Trophoblast cell (in vitro differentiated cells and primary cell): ENCODE measurements around the gene NOSIP.

Experiments used
- DNase-seq, 2 donors: peaks; one replicate each; pipeline ENCODE4 v3.0.0-alpha.2; 2016
- H2AFZ ChIP-seq: 2 replicates; pipeline ENCODE4 v1.6.1; 2013; ENCODE audit warnings: low read length, moderate library complexity, mild to moderate bottlenecking; ENCODE audit not compliant: insufficient read depth, poor library complexity
- H2AK5ac ChIP-seq: 2 replicates; pipeline ENCODE4 v1.6.1; 2013; ENCODE audit warnings: mild to moderate bottlenecking, low read length
- H2BK120ac ChIP-seq: 2 replicates; pipeline ENCODE4 v1.6.1; 2013; ENCODE audit warnings: low read length, mild to moderate bottlenecking, moderate library complexity; ENCODE audit not compliant: insufficient read depth, poor library complexity
- H2BK12ac ChIP-seq: 2 replicates; pipeline ENCODE4 v1.6.1; 2013; ENCODE audit warnings: mild to moderate bottlenecking, low read length, moderate library complexity
- H2BK5ac ChIP-seq: 2 replicates; pipeline ENCODE4 v1.6.1; 2013; ENCODE audit warnings: low read length, low read depth, moderate library complexity, mild to moderate bottlenecking; ENCODE audit not compliant: poor library complexity
- H3K14ac ChIP-seq: 2 replicates; pipeline ENCODE4 v1.6.1; 2013; ENCODE audit warnings: mild to moderate bottlenecking, low read length
- H3K18ac ChIP-seq: 2 replicates; pipeline ENCODE4 v1.6.1; 2013; ENCODE audit warnings: mild to moderate bottlenecking, low read length
- H3K23ac ChIP-seq: 2 replicates; pipeline ENCODE4 v1.6.1; 2013; ENCODE audit warnings: low read length
- H3K27ac ChIP-seq: 2 replicates; pipeline ENCODE4 v1.5.1; 2013; ENCODE audit warnings: low read depth, mild to moderate bottlenecking, inconsistent platforms, low read length, moderate library complexity
- H3K27me3 ChIP-seq: 2 replicates; pipeline ENCODE4 v1.6.1; 2013; ENCODE audit warnings: inconsistent platforms, mild to moderate bottlenecking, low read length, moderate library complexity; ENCODE audit not compliant: insufficient read depth
- H3K36me3 ChIP-seq, 2 experiments: 1 replicate in 1 of 2; 2 replicates in 1 of 2; pipeline ENCODE4 v1.6.1; 2013; ENCODE audit warnings: low read length in 2 of 2, mild to moderate bottlenecking in 2 of 2, moderate library complexity in 1 of 2; ENCODE audit not compliant: insufficient read depth in 2 of 2, control insufficient read depth in 1 of 2
- H3K4ac ChIP-seq: 2 replicates; pipeline ENCODE4 v1.6.1; 2013; ENCODE audit warnings: low read depth, mild to moderate bottlenecking, low read length, moderate library complexity
- H3K4me1 ChIP-seq, 2 experiments: 1 replicate in 1 of 2; 2 replicates in 1 of 2; pipeline ENCODE4 v1.6.1; 2013; ENCODE audit warnings: low read length in 2 of 2, mild to moderate bottlenecking in 2 of 2, moderate library complexity in 1 of 2; ENCODE audit not compliant: insufficient read depth in 2 of 2, control insufficient read depth in 1 of 2
- H3K4me2 ChIP-seq: 2 replicates; pipeline ENCODE4 v1.6.1; 2013; ENCODE audit warnings: inconsistent platforms, mild to moderate bottlenecking, low read length, moderate library complexity
- H3K4me3 ChIP-seq: 2 replicates; pipeline ENCODE4 v1.5.1; 2013; ENCODE audit warnings: mild to moderate bottlenecking, low read depth, low read length, inconsistent platforms
- H3K79me1 ChIP-seq: one replicate; pipeline ENCODE4 v1.6.1; 2013; ENCODE audit warnings: low read length
- H3K79me2 ChIP-seq: 2 replicates; pipeline ENCODE4 v1.6.1; 2013; ENCODE audit warnings: low read length, mild to moderate bottlenecking; ENCODE audit not compliant: control insufficient read depth, insufficient read depth, poor library complexity
- H3K9ac ChIP-seq: 2 replicates; pipeline ENCODE4 v1.6.1; 2013; ENCODE audit warnings: mild to moderate bottlenecking, low read length
- H3K9me3 ChIP-seq: 2 replicates; pipeline ENCODE4 v1.6.1; 2013; ENCODE audit warnings: low read depth, mild to moderate bottlenecking, control low read depth, inconsistent platforms, low read length; ENCODE audit not compliant: insufficient read depth
- H4K12ac ChIP-seq: 2 replicates; pipeline ENCODE4 v1.6.1; 2013; ENCODE audit warnings: low read depth, mild to moderate bottlenecking, low read length, moderate library complexity
- H4K8ac ChIP-seq: 2 replicates; pipeline ENCODE4 v1.6.1; 2013; ENCODE audit warnings: low read depth, mild to moderate bottlenecking, low read length, moderate library complexity
- H4K91ac ChIP-seq: one replicate; pipeline ENCODE4 v1.6.1; 2013; ENCODE audit warnings: low read depth, mild to moderate bottlenecking, low read length, moderate library complexity
- WGBS: extraction: QIAGEN DNeasy Blood & Tissue Kit; methylation state at CpG from one replicate; pipeline ENCODE4 v1.1.7; 2013; ENCODE audit warnings: missing lambda C conversion rate; ENCODE audit not compliant: insufficient read length, insufficient coverage; ENCODE audit errors: extremely low coverage; 5-methylcytosine and 5-hydroxymethylcytosine counted together

The NOSIP gene

DNA sequence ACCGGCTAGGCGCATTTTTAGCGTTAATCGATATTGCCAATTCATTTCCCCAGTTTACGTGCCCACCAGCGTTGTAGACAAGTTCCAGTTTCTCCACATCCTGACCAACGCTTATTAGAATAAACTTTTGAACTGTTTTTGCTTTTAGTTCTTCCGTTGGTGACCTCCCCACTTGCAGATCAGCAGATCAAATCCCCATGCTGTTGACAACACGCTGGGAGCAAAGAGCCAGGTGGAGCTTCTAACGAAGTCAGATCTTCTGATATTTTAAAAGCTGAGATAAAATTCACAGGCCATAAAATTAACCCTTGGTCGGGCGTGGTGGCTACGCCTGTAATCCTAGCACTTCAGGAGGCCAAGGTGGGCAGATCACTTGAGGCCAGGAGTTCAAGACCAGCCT, 31.3 kb downstream of the NOSIP start:
- Histone ChIP-seq H2AK5ac (no peak overlapping the region), H3K79me1 (no peaks in the 10 kb centered on the region), H4K8ac (no peak overlapping the region), H3K4ac (no peak overlapping the region), H3K27me3 (no peaks in the 10 kb centered on the region), H3K18ac (no peak overlapping the region), H3K23ac (no peak overlapping the region), H3K9me3 (no peaks in the 10 kb centered on the region), H3K4me1 (no peaks in the 10 kb centered on the region), H2BK12ac (no peak overlapping the region), H3K9ac (no peak overlapping the region), H4K12ac (no peak overlapping the region), H3K36me3 (peaks cover 2 to 3% of the 10 kb centered on the region in 2 experiments), H3K4me3 (no peak overlapping the region), H3K79me2 (no peaks in the 10 kb centered on the region), H3K4me2 (no peak overlapping the region), H2BK5ac (no peak overlapping the region), H4K91ac (no peak overlapping the region), H2BK120ac (no peak overlapping the region), H2AFZ (no peak overlapping the region), H3K14ac (no peak overlapping the region), H3K27ac (no peak overlapping the region)
- WGBS: no CpG with 5 or more reads among the region's 13 CpGs
- DNase-seq: no peak

DNA sequence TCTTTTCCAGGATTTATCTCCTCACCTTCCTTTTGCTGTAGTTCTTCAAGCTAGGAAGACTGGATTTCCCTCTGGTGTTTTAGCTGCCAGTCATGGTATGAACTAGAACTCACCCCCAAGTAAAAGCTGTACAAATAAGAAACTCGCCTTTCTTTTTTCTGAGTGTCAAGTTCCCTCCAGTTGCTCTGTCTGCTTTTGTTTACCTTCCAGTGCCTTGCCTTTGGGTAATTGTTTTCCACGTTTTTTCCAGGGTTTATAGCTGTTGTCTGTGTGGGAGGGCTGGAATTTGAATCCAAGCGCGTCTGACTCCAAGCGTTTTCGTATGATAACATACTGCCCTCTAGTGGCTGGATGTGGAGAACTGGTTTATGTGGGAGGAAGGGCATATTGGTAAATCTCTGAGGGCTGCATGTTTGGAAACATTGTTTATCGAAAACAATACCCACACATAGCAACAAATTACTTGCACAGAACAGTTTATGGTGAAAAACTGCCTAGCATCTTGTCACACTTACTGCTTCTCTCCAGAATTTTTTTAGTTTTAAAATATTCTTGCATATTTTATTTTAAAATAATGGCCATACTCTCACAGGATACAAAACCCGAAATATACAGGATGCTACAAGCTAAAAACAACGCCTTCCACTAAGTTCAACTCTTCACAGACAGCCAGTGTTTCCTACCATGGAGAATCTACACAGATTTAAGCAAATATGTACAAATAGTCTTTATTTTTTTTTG, 33.4 kb downstream of the NOSIP start:
- no peaks in the 10 kb centered on the region for H3K79me2 ChIP-seq
- no peaks in the 10 kb centered on the region for H3K36me3 ChIP-seq
- no peak overlapping the region for H4K8ac ChIP-seq
- H2AK5ac ChIP-seq: no peak overlapping the region
- H3K9me3 ChIP-seq: no peaks in the 10 kb centered on the region
- H2AFZ ChIP-seq: no peak overlapping the region
- peak; percentile 82 to 99 for DNase-seq
- H4K91ac ChIP-seq: no peak overlapping the region
- H3K4ac ChIP-seq: no peak overlapping the region
- no peak overlapping the region for H2BK120ac ChIP-seq
- no peaks in the 10 kb centered on the region for H3K4me1 ChIP-seq
- H3K18ac ChIP-seq: no peak overlapping the region
- peak overlapping the region; percentile 23 for H3K4me2 ChIP-seq
- no peak overlapping the region for H2BK12ac ChIP-seq
- no peak overlapping the region for H3K27ac ChIP-seq
- H3K4me3 ChIP-seq: no peak overlapping the region
- H2BK5ac ChIP-seq: no peak overlapping the region
- H3K79me1 ChIP-seq: no peaks in the 10 kb centered on the region
- no peaks in the 10 kb centered on the region for H3K27me3 ChIP-seq
- no peak overlapping the region for H3K9ac ChIP-seq
- H3K23ac ChIP-seq: no peak overlapping the region
- H3K14ac ChIP-seq: no peak overlapping the region
- no peak overlapping the region for H4K12ac ChIP-seq
- WGBS: no CpG with 5 or more reads among the region's 9 CpGs

DNA sequence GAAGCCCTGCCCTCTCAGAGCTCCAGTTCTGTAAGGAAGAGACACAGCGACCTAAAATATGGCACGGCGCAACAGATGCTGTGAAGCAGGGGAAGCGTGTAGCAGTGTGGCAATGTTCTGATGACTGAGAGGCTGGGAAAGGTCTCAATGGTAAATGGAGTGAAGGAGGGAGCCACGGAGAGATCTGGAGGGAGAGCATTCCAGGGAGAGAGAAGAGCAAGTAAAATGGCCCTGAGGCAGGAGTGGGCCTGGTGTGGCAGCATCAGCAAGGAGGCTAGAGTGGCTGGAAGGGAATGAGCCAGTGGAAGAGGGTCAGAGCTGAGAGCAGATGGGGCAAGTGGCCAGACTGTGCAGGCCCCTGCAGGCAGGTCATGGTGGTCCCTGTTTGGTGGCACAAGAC, 36.2 kb downstream of the NOSIP start:
- no peak overlapping the region for H4K8ac ChIP-seq
- H2AK5ac ChIP-seq: no peak overlapping the region
- H3K27ac ChIP-seq: no peak overlapping the region
- H3K9ac ChIP-seq: peak overlapping the region; percentile 18
- no peaks in the 10 kb centered on the region for H3K9me3 ChIP-seq
- H3K27me3 ChIP-seq: no peaks in the 10 kb centered on the region
- no peak overlapping the region for H3K14ac ChIP-seq
- H2BK120ac ChIP-seq: no peak overlapping the region
- H2BK12ac ChIP-seq: no peak overlapping the region
- no peak overlapping the region for H3K4me2 ChIP-seq
- H3K36me3 ChIP-seq: peaks cover 0 to 1% of the 10 kb centered on the region in 2 experiments
- H4K91ac ChIP-seq: no peak overlapping the region
- H2BK5ac ChIP-seq: no peak overlapping the region
- WGBS: no CpG with 5 or more reads among the region's 5 CpGs
- H3K4me3 ChIP-seq: no peak overlapping the region
- no peak overlapping the region for H3K18ac ChIP-seq
- no peaks in the 10 kb centered on the region for H3K79me2 ChIP-seq
- no peak overlapping the region for H3K23ac ChIP-seq
- H3K4ac ChIP-seq: no peak overlapping the region
- no peak for DNase-seq
- no peaks in the 10 kb centered on the region for H3K79me1 ChIP-seq
- no peaks in the 10 kb centered on the region for H3K4me1 ChIP-seq
- H4K12ac ChIP-seq: no peak overlapping the region
- no peak overlapping the region for H2AFZ ChIP-seq

DNA sequence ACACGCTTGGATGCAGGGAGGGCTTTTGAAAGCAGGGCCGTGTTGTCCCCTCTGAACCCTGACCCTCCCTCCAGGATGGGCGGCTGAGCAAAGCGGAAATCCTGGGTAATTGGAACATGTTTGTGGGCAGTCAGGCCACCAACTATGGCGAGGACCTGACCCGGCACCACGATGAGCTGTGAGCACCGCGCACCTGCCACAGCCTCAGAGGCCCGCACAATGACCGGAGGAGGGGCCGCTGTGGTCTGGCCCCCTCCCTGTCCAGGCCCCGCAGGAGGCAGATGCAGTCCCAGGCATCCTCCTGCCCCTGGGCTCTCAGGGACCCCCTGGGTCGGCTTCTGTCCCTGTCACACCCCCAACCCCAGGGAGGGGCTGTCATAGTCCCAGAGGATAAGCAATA, 37.3 kb downstream of the NOSIP start:
- Histone ChIP-seq H3K14ac (no peak overlapping the region), H2AK5ac (no peak overlapping the region), H4K12ac (no peak overlapping the region), H4K8ac (no peak overlapping the region), H3K9ac (no peak overlapping the region), H3K27ac (no peak overlapping the region), H2BK5ac (no peak overlapping the region), H3K4me2 (no peak overlapping the region), H2BK120ac (no peak overlapping the region), H2AFZ (no peak overlapping the region), H3K4me3 (no peak overlapping the region), H3K23ac (no peak overlapping the region), H3K79me1 (no peaks in the 10 kb centered on the region), H3K9me3 (no peaks in the 10 kb centered on the region), H3K4me1 (no peaks in the 10 kb centered on the region), H3K4ac (no peak overlapping the region), H3K36me3 (peaks cover 2 to 6% of the 10 kb centered on the region in 2 experiments), H3K27me3 (no peaks in the 10 kb centered on the region), H3K79me2 (no peaks in the 10 kb centered on the region), H2BK12ac (no peak overlapping the region), H4K91ac (no peak overlapping the region), H3K18ac (no peak overlapping the region)
- no CpG with 5 or more reads among the region's 14 CpGs for WGBS
- DNase-seq: no peak
